DMS 273 (cell line): Measurements from ENCODE around the gene GNAQ.
"Not testable (repeated sequence)": the region's sequence is repeated elsewhere in the genome, so short reads cannot be mapped to it uniquely, and the experiment has no call there.

Experiments
- DNase-seq: peaks from one replicate; lab custom pipeline; 2025; ENCODE audit not compliant: unreplicated experiment; lab: John Stamatoyannopoulos, UW

GNAQ gene

DNA sequence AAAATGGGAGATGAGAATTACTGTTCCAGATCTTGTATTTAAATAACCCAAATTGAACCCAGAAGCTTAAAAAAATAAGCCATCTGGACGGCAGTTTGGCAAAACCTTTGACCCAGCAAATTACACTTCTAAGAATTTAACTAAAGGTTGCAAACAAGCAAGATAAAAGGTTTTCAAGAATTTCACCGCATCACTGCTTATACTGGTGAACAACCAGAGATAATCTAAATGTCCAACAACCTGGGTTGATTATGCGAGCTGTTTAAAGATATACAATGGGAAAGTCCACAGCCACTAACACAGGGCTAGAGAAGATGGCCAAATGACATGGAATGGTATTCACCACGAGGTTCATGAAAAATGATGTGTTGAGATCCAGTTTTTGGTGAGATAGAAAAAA is 149.3 kb downstream of the GNAQ start:
- no peak for DNase-seq

GRCh38 chr9:77881634-77882033 is 150.0 kb downstream of the GNAQ start:
- DNase-seq = not testable (repeated sequence)

GRCh38 chr9:77881111-77881510 is 150.5 kb downstream of the GNAQ start:
- DNase-seq = no peak

GRCh38 chr9:77879437-77879943 is 152.1 kb downstream of the GNAQ start:
- DNase-seq = no peak

- not testable (repeated sequence) for DNase-seq
These were observed 152.8 kb downstream of the GNAQ start for GRCh38 chr9:77878793-77879192.

GRCh38 chr9:77877976-77878375 is 153.6 kb downstream of the GNAQ start:
- DNase-seq = no peak

GRCh38 chr9:77876590-77876989 is 155.0 kb downstream of the GNAQ start:
- no peak for DNase-seq

- DNase-seq = peak; percentile 27
These were observed 155.5 kb downstream of the GNAQ start for GRCh38 chr9:77876091-77876490.

GRCh38 chr9:77872863-77873262 is 158.7 kb downstream of the GNAQ start:
- DNase-seq = no peak

DNA sequence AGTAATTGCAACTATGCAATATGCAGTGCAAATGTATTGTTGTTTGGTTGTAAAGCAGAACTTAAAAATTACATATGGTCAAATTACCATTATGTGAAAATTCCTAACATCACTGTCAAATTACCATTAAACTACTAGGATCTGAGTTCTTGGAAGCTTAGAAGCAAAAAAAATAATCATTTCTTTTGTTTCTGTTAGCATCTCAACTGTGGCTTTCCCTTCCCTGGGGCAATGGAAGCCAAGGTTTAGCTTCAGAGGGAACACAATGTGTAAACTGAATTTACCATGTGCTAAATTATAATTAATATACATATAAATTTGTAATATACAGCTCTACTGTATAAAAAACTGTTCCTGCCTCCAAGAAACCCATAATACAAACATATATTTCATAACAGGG is 159.4 kb downstream of the GNAQ start:
- DNase-seq = no peak

DNA sequence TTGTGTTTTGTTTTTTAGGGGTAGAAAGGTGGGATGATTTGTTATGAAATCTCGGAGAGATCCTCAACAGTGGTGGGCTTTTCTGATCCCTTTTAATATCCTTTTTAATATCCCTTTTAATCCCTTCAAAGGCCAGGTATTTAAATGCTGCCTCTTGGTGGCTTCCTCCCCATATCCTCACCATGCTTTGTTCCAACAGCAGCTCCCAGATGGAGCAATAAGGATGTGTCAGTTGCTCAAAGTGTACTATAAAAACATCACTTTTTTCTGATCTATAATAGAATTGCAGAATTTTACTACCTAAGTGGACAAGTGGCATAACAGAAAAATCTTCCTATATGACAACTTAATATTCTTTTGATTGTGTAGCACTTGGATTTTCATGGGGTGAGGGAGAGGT is 160.1 kb downstream of the GNAQ start:
- DNase-seq = no peak

DNA sequence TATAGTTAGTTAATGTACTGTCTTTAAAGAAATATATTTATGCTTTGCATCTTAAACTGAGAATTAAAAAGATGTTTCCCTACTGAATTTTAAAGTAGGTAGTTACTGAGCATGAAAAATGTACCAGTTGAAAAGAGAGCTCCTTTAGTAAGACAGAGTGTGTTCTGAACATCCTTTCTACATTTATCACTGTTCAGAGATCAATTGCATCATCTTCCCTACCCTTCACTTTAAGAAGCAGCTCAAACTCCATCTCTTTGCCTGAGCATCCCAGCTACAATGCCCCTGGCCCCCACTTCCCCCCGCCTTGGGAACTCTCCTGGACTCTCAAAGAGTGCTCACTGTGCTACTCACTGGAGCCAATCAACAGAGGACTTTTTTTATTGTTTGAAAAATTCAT is 164.7 kb downstream of the GNAQ start:
- no peak for DNase-seq

DNA sequence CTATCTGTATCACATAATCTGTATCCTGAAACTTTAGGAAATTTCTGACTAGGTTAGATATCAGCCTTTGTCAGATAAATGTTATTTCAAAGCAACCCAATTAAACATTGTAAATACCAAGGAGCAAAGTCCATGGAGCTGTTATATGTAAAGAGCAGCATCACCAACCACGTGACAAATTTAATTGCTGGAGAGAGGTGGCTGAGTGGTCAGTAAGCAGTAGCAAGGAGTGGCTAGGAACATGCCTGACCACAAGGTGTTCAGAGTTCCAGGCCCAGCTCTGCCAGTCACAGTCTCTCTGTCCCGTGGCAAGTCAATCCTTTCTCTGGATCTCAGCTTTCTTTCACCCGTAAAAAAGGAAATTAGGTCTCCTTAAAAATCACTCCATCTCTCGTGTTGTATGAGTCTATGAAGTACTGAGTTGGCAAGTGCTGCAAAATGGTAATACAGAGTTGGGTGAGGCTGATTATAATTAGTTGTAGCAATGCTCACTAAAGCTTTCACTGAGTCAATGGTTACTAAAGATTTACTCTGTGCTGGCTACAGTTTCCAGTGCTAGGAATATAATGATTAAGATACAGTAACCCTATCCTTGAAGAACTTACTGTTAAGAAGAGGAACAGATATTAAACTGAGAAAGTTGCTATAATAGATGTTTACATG is 166.1 kb downstream of the GNAQ start:
- no peak for DNase-seq

DNA sequence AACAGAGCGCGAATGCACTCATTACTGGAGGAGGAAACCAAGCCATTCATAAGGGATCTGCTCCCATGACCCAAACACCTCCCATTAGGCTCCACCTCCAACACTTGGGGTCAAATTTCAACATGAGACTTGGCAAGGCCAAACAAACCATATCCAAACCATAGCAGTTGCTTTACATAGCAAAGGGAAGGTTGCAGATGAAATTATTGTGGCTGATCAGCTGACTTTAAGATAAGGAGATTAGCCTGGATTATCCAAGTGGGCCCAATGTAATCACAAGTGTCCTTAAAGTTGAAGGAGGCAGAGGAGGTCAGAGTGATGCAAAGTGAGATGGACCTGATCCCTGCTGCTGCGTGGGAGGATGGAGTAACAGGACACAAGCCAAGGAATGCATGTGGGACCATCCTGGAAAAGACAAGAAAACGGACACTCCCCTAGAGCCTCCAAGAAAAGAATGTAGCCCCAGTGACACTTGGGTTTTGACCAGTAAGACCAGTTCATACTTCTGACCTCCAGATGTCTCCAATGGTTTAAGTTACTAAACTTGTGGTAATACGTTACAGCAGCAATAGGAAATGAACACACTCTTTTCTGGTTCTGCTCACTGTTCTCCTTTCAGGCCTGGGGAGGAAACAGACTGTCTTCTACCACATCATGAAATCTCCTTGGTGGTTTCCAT is 167.3 kb downstream of the GNAQ start:
- no peak for DNase-seq

DNA sequence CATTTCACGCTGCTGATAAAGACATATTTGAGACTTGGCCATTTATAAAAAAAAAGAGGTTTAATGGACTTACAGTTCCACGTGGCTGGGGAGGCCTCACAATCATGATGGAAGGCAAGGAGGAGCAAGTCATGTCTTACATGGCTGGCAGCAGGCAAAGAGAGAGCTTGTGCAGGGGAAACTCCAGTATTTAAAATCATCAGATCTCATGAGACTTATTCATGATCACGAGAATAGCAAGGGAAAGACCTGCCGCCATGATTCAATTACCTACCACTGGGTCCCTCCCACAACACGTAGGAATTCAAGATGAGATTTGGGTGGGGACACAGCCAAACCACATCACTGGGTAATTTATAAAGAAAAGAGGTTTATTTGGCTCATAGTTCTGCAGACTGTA is 168.0 kb downstream of the GNAQ start:
- DNase-seq = not testable (repeated sequence)

GRCh38 chr9:77860953-77861352 is 170.7 kb downstream of the GNAQ start:
- not testable (repeated sequence) for DNase-seq

GRCh38 chr9:77857513-77858259 is 173.9 kb downstream of the GNAQ start:
- DNase-seq = no peak

- no peak for DNase-seq
These were observed 175.0 kb downstream of the GNAQ start for GRCh38 chr9:77856615-77857014.

DNA sequence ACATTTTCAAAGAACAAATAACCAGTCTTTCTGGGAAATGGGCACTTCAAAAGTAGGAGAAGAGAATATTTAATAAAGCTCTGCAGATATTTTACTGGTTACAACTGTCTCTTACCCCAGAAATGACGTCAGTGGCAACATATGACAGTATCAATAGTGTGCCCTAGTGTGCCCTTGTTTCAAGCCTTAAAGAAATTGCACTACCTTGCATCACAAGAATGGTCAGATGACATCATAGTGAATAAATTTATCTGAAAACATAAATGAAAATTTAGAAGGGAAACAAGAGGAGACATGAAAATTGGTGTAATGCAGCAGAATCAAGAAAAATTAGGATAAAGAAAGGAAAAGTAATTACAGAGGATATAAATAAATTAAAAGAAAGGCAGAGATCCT is 176.7 kb downstream of the GNAQ start:
- DNase-seq = no peak

GRCh38 chr9:77854258-77854915 is 177.2 kb downstream of the GNAQ start:
- DNase-seq = no peak

DNA sequence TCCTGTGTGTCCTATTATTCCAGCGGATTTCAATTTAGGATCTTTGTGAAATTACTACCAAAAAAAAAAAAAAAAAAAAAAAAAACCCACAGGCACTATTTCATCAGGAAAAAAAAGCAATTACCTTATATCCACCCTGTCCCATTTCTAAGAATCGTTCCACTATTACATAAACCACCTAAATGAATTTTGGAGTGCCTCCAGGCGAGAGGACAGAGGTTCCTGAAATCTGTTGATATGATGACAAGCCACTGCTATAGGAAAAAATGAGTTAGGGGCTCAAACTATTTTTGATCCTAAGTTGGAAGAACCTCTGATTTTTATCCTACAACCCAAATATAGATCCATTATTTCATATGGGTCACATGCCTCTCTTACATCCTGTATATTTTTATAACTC is 177.9 kb downstream of the GNAQ start:
- no peak for DNase-seq
